Fibroblast of pulmonary artery (primary cell): Measurements from ENCODE around the gene DHRS1.

Experiments used
- DNase-seq: peaks from one replicate; pipeline ENCODE4 v3.0.0-alpha.2; 2010; ENCODE audit warnings: low read depth
- H3K4me3 ChIP-seq: replicated peaks from 2 replicates; pipeline ENCODE4 v1.5.1; 2011; ENCODE audit warnings: low read depth, mild to moderate bottlenecking, control low read depth, low read length, moderate library complexity
- TF ChIP-seq, protein P1 (sequence below): IDR thresholded peaks from 2 replicates; pipeline ENCODE4 v1.5.1; 2011; ENCODE audit warnings: mild to moderate bottlenecking, control low read depth, low read length, inconsistent platforms; ENCODE audit errors: missing control alignments

The DHRS1 gene

DNA sequence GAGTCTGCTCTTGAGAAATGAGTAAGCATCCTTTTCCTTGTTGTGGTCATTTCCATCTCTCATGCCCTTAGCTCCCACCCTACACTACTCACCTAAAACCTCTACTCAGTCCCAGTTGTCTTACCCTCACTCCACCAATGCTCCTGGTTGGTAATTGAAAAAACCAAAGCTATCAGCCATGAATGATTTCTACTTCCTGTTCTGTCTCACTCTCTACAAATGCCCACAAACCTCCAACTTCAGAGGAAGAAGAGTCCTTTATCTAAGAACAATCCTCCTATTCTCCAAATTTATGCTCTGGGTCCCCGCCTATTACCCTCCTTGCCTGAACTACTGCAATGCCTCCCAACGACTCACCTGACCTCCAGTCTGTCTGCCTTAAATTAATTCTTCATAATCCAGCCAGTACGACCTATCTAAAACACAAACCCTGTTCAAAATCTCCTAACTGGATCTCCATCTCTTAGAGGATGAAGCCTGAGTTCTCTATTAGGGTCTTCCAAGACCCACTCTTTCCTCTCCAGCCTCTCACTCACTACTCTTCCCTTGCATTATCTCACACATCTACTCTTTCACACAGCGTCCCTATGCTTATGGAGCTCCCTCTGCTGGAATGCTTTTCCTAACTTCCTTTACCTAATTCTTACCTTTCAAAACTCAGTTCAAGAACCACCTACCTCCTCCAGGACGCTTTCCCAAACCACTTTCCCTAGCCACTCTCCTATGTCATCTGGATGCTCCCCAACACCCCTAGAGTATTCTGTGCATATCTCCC lies 2.2 kb downstream of the DHRS1 start:
- DNase-seq, result no peak
- H3K4me3 ChIP-seq, result no peak overlapping the region
- TF ChIP-seq, protein P1, sequence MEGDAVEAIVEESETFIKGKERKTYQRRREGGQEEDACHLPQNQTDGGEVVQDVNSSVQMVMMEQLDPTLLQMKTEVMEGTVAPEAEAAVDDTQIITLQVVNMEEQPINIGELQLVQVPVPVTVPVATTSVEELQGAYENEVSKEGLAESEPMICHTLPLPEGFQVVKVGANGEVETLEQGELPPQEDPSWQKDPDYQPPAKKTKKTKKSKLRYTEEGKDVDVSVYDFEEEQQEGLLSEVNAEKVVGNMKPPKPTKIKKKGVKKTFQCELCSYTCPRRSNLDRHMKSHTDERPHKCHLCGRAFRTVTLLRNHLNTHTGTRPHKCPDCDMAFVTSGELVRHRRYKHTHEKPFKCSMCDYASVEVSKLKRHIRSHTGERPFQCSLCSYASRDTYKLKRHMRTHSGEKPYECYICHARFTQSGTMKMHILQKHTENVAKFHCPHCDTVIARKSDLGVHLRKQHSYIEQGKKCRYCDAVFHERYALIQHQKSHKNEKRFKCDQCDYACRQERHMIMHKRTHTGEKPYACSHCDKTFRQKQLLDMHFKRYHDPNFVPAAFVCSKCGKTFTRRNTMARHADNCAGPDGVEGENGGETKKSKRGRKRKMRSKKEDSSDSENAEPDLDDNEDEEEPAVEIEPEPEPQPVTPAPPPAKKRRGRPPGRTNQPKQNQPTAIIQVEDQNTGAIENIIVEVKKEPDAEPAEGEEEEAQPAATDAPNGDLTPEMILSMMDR, result peak; percentile 54

DNA sequence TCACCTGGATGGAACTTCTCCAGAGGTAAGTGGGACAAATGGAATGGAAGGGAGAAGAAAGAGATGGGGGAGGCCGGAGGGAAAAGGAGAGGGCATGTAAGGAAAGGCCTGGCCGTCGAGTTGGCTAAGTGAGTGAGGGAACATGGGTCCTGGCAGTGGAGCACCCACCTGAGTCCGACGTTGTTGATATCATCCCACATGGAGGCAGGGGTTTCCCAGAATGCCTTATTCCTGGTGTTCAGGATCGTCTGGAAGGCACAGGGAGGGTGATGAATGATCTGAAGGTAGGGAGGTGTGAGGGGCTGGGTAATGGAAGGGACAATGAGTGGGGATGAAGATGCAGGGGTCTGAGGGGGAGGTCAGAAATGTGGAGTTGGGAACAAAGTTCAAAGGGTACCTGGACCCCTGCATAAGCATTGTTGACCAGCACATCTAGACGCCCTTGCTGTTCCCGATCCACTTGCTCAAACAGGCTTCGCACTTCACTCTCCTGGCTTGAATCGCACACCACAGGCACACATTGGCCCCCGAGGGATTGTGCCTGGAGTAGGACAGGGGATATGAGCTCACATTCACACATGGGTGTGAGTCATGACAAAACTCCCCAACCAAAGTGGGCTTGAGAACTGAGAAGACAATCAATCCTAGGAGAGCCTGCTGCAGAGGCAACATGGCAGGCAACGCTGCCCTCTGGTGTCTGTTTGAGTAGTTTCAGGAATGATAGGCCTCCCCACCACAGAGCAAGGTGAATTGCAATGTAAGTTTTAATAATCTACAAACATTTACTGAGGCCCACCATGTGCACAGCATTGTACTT lies 3.0 kb downstream of the DHRS1 start:
- H3K4me3 ChIP-seq, result no peak overlapping the region
- TF ChIP-seq, protein P1, result peak; percentile 82
- peak; percentile 95 for DNase-seq

DNA sequence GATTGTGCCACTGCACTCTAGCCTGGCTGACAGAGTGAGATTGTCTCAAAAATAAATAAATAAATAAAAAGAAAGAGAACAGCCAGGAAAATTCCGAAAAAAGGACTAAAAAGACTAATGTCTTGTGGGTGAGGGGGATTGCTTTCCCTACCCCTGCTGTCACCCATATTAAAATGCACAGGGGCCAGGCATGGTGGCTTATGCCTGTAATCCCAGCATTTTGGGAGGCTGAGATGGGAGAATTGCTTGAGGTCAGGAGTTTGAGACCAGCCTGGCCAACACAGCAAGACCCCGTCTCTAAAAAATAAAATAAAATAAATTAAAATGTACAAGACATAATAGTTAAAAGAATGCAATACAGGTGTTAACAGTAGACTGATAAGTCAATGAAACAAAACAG lies 6.1 kb downstream of the DHRS1 start:
- DNase-seq, result no peak
- TF ChIP-seq, protein P1, result no peak
- no peak overlapping the region for H3K4me3 ChIP-seq

DNA sequence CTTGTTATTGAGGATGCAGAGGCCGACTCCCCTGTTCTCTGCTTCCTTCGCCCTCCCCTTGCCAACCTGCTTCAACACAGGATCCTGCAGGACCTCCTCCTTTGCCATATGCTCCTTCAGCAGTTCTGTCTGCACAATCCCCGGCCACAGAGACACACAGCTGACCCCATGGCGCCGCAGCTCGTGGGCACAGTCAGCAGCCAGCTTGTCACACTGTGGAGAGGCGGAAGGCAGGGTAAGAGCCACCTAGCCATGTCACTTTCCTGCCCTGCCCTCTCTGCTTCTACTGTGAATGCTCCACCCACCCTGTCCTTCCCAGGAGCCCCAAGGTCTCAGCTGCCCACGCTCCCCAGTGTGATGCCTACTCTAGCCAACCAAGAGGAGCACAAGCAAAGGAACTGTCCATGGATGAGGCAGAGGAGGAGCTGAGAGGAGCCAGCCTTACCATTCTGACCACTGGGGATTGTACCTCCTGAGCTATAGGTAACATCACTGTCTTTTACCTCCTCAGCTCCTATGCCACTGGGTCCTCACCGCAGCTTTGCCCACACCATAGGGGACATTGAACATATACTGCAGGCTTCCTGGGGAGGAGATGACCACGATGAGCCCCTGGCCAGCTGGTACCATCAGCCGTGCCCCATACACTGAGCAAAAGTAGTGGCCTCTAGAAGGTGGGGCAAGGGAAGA lies 7.3 kb downstream of the DHRS1 start:
- TF ChIP-seq, protein P1, result no peak
- H3K4me3 ChIP-seq, result no peak overlapping the region
- DNase-seq, result no peak

DNA sequence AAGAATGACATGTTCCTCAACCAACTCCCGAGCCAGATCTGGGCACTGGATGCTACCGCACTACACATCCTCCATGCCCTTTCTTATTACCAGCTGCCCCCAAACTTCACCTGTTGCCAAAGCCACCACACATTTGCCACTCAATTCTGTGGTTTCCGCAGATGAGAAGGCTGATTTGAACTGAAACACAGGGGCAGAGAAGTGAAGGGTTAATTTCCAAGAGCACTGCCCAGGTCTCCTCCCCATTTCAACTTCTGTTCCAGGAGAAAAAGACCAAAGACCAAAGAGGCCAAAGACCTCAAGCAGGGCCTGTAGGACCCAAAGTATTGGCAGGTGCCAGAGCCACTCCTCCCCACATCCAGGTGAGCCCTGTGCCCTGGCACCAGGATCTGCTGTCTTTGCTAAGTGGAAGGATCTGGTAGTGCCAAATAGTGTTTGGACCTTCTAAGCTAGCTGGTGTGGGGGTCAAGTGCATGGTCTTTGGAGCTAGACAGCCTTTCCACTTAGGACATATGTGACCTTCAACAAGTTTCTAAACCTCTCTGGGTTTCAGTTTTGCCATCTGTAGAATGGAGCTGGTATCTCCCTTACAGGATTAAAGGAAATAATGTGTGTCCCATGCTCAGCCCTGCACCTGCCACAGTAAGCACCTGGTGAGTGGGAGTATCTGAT lies 8.0 kb downstream of the DHRS1 start:
- no peak for DNase-seq
- TF ChIP-seq, protein P1, result no peak
- H3K4me3 ChIP-seq, result no peak overlapping the region

DNA sequence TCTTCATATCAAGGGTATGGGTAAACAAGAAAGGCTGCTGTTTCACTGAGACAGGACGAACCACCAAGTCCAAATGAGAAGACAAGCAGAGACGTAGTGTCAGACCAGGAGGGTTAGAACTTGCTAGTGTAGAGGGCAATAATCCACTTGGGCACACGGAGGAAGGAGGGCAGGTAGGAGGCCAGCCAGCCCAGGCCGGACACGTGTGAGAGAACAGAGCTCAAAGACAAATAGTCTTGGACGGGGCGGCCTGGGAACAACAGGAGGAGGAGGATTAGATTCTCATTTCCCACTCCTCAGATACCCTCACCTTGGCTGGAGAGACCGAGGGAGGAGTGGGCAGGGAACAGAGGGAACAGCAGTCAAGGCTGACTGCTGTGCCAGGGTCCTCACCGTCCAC lies 8.8 kb downstream of the DHRS1 start:
- TF ChIP-seq, protein P1, result no peak
- H3K4me3 ChIP-seq, result no peak overlapping the region
- DNase-seq, result no peak
